HAP-1 (cell line): Measurements from ENCODE around the gene ZNF200.
"Not testable (repeated sequence)": the region's sequence is repeated elsewhere in the genome, so short reads cannot be mapped to it uniquely, and the experiment has no call there.

Experiments
- DNase-seq, 2 experiments: peaks; one replicate each; pipeline ENCODE4 v3.0.0-alpha.2; 2016 to 2020; ENCODE audit warnings: low spot score in 2 of 2
- H3K27me3 ChIP-seq: fragments of 250-450 bp; sonication (Bioruptor Pico); 2 replicates; pipeline ENCODE4 v1.5.1; 2020; ENCODE audit warnings: low read depth, mild to moderate bottlenecking, moderate library complexity
- H3K36me3 ChIP-seq: fragments of 250-450 bp; sonication (Bioruptor Pico); replicated peaks from 2 replicates; pipeline ENCODE4 v1.5.1; 2020; ENCODE audit warnings: mild to moderate bottlenecking
- H3K4me1 ChIP-seq: fragments of 250-450 bp; sonication (Bioruptor Pico); 2 replicates; pipeline ENCODE4 v1.5.1; 2020; ENCODE audit warnings: mild to moderate bottlenecking
- H3K4me3 ChIP-seq: fragments of 250-450 bp; sonication (Bioruptor Pico); 2 replicates; pipeline ENCODE4 v1.5.1; 2020; ENCODE audit warnings: mild to moderate bottlenecking, moderate library complexity
- H3K9me3 ChIP-seq: fragments of 250-450 bp; sonication (Bioruptor Pico); 2 replicates; pipeline ENCODE4 v1.5.1; 2020; ENCODE audit warnings: mild to moderate bottlenecking, moderate library complexity
- in situ Hi-C: fragments of 300-500 bp; cut with MboI; formaldehyde crosslinking; loops from 3 replicates; pipeline ENCODE4 v1.14.3; 2020; ENCODE audit warnings: low sequenced_read_pairs, inconsistent platforms, mixed read lengths

ZNF200 gene

DNA sequence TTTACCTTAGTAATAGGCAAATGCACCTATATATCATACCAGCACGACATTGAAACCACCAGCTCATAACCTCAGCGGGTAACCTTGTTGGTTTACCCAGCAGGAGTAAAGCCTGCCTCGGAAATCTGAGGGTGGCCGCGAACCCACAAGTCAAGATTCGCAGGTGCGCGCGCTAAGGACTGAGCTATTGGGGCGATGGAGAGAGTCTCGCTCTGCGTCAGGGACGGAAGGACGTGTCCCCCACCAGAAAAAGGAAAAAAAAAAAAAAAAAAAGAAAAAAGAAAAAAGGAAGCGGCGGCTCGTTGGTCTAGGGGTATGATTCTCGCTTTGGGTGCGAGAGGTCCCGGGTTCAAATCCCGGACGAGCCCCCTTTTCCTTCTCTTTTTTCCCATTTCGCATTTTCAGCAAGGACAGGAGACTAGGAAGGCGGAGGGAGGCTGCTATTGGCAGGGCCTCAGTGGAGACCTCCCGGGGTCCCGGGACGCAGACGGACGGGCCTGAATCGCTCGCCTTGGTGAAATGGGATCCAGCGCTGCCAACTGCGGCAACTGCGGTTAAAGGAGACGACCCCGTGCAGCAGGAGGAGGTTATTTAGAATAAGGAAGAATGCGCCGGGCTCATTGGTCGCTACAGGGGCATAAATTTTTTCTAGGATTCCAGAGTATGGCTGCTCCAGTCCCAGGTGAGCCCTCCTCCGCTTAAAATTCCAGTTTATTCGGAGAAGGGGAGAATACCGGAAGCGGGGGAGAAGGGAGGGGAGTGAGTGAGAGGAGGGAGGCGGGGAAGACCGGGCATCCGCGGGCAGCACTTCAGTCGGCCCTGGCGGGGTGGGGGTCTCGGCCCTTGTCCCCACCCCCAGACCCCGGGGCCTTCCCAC, 46.9 kb downstream of the ZNF200 start, which contains the start of gene OR1F1:
TSS of gene OR1F1 (plus strand) at position 407 of the 877 bp plus-strand sequence.
- peaks cover 4% of the 10 kb centered on the region; the same call in 1 of the 2 replicates for H3K9me3 ChIP-seq
- peaks cover 7% of the 10 kb centered on the region for H3K4me1 ChIP-seq
- in situ Hi-C loops, result no loop called here
- DNase-seq, result peak; percentile 49 to 79
- H3K4me3 ChIP-seq, result peak within 1 kb of the TSS; percentile 54
- no peaks in the 10 kb centered on the region for H3K36me3 ChIP-seq
- H3K27me3 ChIP-seq, result no peaks in the 10 kb centered on the region

DNA sequence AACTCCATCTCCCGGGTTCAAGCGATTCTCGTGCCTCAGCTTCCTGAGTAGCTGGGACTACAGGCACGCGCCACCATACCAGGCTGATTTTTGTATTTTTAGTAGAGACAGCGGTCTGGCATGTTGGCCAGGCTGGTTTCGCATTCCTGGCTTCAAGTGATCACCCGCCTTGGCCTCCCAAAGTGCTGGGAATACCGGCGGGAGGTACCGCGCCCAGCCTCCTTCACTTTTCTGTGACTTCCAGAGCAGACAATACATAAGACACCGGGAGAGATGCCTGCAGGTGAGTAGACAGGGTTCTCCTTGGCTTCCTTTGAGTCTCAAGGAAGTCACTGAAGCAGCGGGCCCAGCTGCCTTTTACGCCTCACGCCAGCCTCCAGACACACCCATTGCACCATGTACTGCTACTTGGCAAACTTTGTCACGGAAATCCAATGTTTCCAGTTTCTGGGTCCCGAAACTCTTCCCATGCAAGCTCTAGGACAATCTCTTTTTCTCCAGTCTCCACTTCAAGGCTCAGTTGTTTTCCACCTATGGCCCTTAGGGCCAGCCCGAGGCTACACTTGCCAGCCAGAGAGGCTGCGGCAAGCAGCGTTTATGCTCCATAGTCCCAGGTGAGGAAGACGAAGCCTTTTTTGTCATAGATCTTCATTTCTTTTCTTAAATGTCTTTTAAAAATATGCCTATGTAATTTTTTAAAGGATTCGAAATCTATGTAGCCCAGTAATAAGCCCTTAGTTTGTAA, 47.8 kb downstream of the ZNF200 start:
- Histone ChIP-seq H3K4me3 (peak overlapping the region; percentile 54; the same call in 1 of the 2 replicates), H3K4me1 (peaks cover 9% of the 10 kb centered on the region), H3K36me3 (no peaks in the 10 kb centered on the region), H3K9me3 (peaks cover 4% of the 10 kb centered on the region; the same call in 1 of the 2 replicates), H3K27me3 (no peaks in the 10 kb centered on the region)
- DNase-seq, result no peak
- in situ Hi-C loops, result no loop called here

DNA sequence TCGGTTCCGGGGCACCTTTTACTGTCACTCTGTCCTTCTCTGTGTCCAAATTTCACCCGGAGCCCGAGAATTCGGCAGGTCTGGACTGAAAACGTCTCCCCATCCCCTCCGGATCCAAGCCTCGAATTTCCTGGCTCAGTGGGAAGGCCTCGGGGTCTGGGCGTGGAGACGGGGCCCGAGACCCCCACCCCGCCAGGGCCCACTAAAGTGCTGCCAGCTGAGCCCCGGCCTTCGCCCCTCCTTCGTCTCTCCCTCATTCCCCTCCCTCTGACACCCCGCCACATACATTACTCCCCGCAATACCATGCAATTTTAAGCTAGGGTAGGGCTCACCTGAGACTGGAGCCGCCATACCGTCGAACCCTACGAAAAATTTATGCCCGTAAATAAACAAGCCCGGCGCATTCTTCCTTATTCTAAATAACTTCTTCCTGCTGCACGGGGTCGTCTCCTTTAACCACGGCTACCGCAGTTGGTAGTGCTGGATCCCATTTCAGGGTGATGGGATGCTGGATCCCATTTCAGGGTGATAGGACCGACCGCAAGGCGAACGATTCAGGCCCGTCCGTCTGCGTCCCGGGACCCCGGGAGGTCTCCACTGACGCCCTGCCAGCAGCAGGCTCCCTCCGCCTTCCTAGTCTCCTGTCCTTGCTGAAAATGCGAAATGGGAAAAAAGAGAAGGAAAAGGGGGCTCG, 51.4 kb downstream of the ZNF200 start:
- no peak for DNase-seq
- no peaks in the 10 kb centered on the region for H3K36me3 ChIP-seq
- 0 out of 2 replicates have a peak, but pooled peaks cover 2% of the 10 kb centered on the region for H3K4me1 ChIP-seq
- in situ Hi-C loops, result no loop called here
- 0 out of 2 replicates have a peak, but pooled peaks cover 3% of the 10 kb centered on the region for H3K27me3 ChIP-seq
- peaks cover 4% of the 10 kb centered on the region; the same call in 1 of the 2 replicates for H3K9me3 ChIP-seq
- H3K4me3 ChIP-seq, result no peak overlapping the region

DNA sequence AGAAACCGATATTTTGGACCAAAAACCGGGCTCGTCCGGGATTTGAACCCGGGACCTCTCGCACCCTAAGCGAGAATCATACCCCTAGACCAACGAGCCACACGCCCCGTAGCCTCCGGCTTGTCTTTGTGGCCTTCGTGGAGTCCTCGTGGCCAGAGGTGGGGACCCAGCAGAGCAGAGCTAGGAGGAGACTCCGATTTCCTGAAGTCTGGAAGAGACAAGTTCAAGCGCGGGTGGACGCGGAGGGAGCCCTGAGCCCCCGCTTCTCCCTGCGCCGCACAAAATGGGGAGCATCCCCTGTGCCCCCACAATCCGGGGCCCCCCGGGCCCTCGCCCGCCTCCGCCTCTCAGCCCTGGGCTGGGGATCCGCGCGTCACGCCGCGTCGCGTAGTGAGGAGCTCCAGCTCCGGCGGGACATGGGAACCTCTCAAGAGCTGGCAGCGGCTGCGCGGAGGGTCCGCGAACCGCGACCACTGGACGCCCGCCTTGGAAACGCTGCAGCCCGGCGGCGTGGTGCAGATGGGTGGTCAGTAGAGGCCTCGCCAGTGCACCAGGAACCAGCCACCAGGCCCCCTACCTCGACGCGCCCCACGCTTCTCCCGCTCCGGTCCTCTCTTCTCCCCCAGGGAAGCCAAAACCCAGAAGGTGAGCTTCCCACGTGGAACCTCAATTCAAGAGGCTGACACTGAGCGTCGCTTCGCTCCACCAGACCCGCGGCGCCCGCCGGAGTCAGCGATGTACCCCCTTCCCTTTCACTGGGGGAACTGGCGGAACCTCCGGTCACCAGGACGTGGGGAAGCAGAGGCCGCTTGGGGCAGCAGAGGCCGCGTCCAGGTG, 52.1 kb downstream of the ZNF200 start:
- Histone ChIP-seq H3K27me3 (0 out of 2 replicates have a peak, but pooled peaks cover 3% of the 10 kb centered on the region), H3K9me3 (peaks cover 4% of the 10 kb centered on the region; the same call in 1 of the 2 replicates), H3K4me1 (0 out of 2 replicates have a peak, but pooled peaks cover 2% of the 10 kb centered on the region), H3K36me3 (no peaks in the 10 kb centered on the region), H3K4me3 (peak overlapping the region; percentile 22)
- in situ Hi-C loops, result no loop called here
- DNase-seq, result peak; percentile 57 to 83

DNA sequence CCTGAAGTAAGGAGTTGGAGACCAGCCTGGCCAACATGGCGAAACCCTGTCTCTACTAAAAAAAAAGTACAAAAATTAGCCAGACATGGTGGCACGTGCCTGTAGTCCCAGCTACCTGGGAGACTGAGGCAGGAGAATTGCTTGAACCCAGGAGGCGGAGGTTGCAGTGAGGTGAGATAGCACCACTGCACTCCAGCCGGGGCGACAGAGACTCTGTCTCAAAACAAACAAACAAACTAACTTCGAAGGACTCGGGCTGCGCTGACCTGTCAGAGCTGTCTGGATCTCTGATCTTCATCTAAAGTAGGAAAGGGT, 52.7 kb downstream of the ZNF200 start:
- H3K4me1 ChIP-seq, DNase-seq, H3K27me3 ChIP-seq, H3K9me3 ChIP-seq, H3K4me3 ChIP-seq, in situ Hi-C loops, H3K36me3 ChIP-seq: not testable (repeated sequence)

DNA sequence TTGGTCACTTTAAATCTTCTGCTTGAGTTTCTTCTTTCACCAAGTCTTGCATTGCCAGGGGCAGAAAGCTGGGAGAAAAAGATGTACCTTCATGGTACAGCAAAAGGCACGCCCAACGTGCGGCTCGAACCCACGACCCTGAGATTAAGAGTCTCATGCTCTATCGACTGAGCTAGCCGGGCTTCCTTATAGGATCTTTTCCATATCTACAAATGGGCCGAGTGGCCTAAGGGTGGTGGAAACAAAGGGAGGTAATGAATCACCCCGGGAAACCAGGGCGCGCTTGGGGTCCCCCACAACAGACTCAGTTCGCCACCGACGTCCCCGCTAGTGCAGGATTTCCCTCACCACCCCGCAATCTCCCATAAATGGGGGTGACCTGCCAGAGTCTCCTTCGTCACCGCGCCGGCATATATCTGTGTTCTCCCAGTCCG, 54.5 kb downstream of the ZNF200 start:
- Histone ChIP-seq H3K4me3 (no peak overlapping the region), H3K9me3 (peaks cover 4% of the 10 kb centered on the region; the same call in 1 of the 2 replicates), H3K27me3 (0 out of 2 replicates have a peak, but pooled peaks cover 3% of the 10 kb centered on the region), H3K4me1 (0 out of 2 replicates have a peak, but pooled peaks cover 2% of the 10 kb centered on the region), H3K36me3 (no peaks in the 10 kb centered on the region)
- in situ Hi-C loops, result no loop called here
- peak; percentile 38 to 70 for DNase-seq

DNA sequence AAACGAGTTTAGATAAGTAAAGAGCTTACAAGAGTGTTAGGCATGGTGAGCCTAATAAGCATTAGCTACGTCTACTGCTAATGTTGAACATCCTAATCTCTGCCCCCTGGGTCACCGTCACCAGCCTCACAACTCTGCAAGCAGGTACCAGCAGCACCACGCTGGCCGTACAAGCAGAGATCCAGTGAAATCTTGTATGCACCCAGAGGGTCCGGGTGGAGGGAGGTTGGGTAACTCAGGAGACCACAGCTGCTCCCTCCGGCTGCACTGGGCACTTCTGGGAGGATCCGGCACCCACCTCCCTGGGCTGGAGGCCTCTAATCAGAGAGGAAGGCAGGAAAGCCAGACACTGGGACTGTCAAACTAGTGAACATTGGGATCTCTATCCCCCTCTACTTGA, 55.3 kb downstream of the ZNF200 start:
- in situ Hi-C loops, result no loop called here
- no peak for DNase-seq
- 0 out of 2 replicates have a peak, but pooled peaks cover 3% of the 10 kb centered on the region for H3K27me3 ChIP-seq
- no peak overlapping the region for H3K4me3 ChIP-seq
- H3K9me3 ChIP-seq, result peaks cover 4% of the 10 kb centered on the region; the same call in 1 of the 2 replicates
- no peaks in the 10 kb centered on the region for H3K36me3 ChIP-seq
- 0 out of 2 replicates have a peak, but pooled peaks cover 2% of the 10 kb centered on the region for H3K4me1 ChIP-seq

DNA sequence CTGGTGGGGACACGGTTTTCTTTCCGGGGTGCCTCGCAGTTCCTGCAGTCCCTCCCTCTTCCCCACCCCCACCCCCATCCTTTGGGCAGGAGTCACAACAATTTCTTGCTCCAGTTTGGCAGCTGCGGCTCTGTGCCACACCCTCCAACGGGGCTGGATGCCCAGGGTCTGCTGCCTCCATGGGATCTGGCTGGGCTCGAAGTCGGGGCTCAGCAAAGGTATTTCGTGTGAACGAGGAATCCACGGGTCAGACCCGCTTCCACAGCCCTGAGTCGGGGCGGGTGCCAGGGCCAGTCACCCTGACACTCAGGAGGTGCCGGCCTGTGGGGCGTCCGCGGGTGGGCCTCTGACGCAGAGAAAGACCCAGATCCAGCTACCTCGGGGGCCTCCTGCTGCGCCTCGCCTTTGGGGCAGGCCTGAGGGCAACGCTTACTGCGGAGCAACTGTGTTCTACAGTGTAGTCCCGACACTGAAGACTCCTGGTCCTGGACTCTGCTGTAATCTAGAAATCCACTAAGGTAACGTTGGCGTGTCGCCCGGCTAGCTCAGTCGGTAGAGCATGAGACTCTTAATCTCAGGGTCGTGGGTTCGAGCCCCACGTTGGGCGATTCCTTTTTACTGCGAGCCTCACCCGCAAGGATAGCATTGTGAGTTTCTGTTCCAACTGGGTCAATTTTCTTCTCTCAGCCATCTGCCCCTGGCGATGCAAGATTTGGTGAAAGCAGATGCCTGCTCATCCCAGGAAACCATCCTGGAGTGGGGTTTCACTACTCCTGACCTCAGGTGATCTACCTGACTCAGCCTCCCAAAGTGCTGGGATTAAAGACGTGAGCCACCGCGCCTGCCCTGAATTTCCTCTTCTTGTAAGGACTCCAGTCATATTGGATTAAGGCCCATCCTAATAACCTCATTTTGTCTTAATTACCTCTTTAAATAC, 59.5 kb downstream of the ZNF200 start:
- H3K36me3 ChIP-seq, result no peaks in the 10 kb centered on the region
- peak in 1 of 2 experiments; percentile 75 for DNase-seq
- H3K9me3 ChIP-seq, result no peaks in the 10 kb centered on the region
- H3K4me3 ChIP-seq, result no peak overlapping the region
- peaks cover 5% of the 10 kb centered on the region for H3K4me1 ChIP-seq
- H3K27me3 ChIP-seq, result no peaks in the 10 kb centered on the region
- in situ Hi-C loops, result no loop called here

DNA sequence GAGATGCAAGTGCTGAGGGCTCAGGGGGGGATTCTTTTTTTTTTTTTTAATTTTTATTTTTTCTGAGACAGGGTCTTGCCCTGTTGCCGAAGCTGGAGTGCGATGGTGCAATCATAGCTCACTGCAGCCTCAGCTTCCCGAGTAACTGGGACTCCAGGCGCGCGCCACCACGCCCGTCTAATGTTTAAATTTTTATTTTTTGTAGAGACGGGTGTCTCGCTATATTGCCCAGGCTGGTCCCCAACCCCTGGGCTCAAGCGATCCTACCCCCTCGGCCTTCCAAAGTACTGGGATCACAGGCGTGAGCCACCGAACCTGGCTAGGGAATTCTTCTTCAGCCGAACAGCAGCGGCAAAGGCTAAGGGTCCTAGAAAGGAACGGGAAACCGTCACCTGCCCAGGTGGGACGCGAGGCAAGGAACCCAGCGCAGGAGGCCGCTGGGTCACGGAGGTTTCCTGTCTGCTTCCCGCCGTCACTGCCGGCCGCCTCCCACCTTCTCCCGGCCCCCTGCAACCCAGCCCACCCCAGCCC, 60.3 kb downstream of the ZNF200 start:
- no peak for DNase-seq
- Histone ChIP-seq H3K4me3 (no peak overlapping the region), H3K4me1 (peaks cover 5% of the 10 kb centered on the region), H3K9me3 (no peaks in the 10 kb centered on the region), H3K27me3 (no peaks in the 10 kb centered on the region), H3K36me3 (no peaks in the 10 kb centered on the region)
- in situ Hi-C loops, result no loop called here

DNA sequence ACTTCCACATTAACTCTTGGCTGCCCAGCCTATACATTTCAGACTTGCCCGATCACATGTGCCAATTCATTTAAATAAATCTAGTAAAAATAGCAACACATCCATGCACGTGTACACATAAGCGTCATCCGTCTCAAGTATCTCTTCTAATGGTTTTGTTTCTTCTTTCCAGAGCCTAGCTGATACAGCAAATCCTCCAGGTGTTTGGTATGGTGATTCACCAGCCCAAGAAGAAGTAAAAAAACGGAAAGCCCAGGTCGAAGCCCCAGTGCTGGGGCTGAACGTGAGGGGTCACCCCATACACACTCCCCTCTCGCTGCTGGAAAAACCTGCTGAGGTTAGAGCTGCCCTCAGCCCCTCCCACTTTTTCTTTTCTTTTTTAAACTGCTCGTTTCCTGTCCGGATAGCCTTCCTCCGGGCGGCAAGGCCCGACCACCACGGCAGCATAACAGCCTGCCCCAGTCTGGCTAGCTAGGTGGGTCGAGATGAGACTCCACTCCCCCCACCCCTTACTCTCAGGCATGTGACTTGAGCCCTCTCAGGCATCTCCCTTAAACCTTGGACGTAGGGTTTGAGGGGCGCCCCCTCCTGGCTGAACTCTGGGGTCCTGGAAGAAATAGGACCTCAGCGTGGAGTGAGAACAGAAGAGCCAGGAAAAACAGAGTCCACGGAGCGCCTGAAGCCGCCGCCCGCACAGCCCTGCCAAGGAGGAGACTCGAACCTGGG, 60.9 kb downstream of the ZNF200 start:
- Histone ChIP-seq H3K27me3 (no peaks in the 10 kb centered on the region), H3K4me3 (peak overlapping the region; percentile 14), H3K36me3 (no peaks in the 10 kb centered on the region), H3K9me3 (no peaks in the 10 kb centered on the region), H3K4me1 (peaks cover 5% of the 10 kb centered on the region)
- in situ Hi-C loops, result no loop called here
- peak; percentile 59 to 89 for DNase-seq
